ENCODE results near the gene FOXRED1. TPM values are rescaled to one million over a fixed set of nuclear protein-coding genes. Genes with fewer than 3 reads are reported as not detected.

Gene FOXRED1
- total and polyA plus RNA-seq, 2 of the 13 experiments (the other 11 are each of a cell fraction or from before 2014, with no cell fraction given): 29.6 to 42.9 TPM

DNA sequence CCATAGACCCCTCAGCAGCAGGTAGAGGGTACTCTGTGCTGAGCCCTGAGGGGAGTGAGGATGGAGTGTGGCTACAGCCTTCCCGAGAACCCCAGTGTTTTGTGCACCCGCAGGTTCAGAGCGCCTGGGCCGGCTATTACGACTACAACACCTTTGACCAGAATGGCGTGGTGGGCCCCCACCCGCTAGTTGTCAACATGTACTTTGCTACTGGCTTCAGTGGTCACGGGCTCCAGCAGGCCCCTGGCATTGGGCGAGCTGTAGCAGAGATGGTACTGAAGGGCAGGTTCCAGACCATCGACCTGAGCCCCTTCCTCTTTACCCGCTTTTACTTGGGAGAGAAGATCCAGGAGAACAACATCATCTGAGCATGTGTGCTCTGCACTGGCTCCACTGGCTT is 8.4 kb downstream of the FOXRED1 start (continued):
- TF ChIP-seq, protein P1, sequence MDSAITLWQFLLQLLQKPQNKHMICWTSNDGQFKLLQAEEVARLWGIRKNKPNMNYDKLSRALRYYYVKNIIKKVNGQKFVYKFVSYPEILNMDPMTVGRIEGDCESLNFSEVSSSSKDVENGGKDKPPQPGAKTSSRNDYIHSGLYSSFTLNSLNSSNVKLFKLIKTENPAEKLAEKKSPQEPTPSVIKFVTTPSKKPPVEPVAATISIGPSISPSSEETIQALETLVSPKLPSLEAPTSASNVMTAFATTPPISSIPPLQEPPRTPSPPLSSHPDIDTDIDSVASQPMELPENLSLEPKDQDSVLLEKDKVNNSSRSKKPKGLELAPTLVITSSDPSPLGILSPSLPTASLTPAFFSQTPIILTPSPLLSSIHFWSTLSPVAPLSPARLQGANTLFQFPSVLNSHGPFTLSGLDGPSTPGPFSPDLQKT (CRISPR knock-in tag; IDR thresholded peaks at IDR 0.05; ENCODE audit: borderline replicate concordance): no peak
- no peak for TF ChIP-seq SALL2 (CRISPR knock-in tag; IDR thresholded peaks at IDR 0.05)
- no peak for TF ChIP-seq EZH2 (conservative IDR thresholded peaks at IDR 0.05; ENCODE audit: low read depth, low read length)
- TF ChIP-seq, protein P2, sequence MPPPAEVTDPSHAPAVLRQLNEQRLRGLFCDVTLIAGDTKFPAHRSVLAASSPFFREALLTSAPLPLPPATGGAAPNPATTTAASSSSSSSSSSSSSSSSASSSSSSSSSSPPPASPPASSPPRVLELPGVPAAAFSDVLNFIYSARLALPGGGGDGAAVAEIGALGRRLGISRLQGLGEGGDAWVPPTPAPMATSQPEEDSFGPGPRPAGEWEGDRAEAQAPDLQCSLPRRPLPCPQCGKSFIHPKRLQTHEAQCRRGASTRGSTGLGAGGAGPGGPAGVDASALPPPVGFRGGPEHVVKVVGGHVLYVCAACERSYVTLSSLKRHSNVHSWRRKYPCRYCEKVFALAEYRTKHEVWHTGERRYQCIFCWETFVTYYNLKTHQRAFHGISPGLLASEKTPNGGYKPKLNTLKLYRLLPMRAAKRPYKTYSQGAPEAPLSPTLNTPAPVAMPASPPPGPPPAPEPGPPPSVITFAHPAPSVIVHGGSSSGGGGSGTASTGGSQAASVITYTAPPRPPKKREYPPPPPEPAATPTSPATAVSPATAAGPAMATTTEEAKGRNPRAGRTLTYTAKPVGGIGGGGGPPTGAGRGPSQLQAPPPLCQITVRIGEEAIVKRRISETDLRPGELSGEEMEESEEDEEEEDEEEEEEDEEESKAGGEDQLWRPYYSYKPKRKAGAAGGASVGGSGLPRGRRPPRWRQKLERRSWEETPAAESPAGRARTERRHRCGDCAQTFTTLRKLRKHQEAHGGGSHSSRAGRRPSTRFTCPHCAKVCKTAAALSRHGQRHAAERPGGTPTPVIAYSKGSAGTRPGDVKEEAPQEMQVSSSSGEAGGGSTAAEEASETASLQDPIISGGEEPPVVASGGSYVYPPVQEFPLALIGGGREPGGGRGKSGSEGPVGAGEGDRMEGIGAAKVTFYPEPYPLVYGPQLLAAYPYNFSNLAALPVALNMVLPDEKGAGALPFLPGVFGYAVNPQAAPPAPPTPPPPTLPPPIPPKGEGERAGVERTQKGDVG (CRISPR knock-in tag; IDR thresholded peaks at IDR 0.05; ENCODE audit: borderline replicate concordance): peak; percentile 50; the same call in 1 of the 2 replicates
- no peak for TF ChIP-seq SRSF9 (IDR thresholded peaks at IDR 0.05; ENCODE audit: borderline replicate concordance, insufficient read depth, low read depth, low read length, poor library complexity, severe bottlenecking)
- no peak for TF ChIP-seq CSRNP2 (CRISPR knock-in tag; conservative IDR thresholded peaks at IDR 0.05; ENCODE audit: low read depth)
- no peak; the same call in 1 of the 2 replicates for TF ChIP-seq HOXA3 (CRISPR knock-in tag; IDR thresholded peaks at IDR 0.05)
- 0 out of 2 replicates have a peak, but pooled peaks have one; percentile 24 for TF ChIP-seq PAXIP1 (CRISPR knock-in tag; conservative IDR thresholded peaks at IDR 0.05)
- TF ChIP-seq ZNF234 (CRISPR knock-in tag; conservative IDR thresholded peaks at IDR 0.05): no peak
- no peak for TF ChIP-seq ZNF343 (CRISPR knock-in tag; IDR thresholded peaks at IDR 0.05)
- no peak for TF ChIP-seq IRX3 (CRISPR knock-in tag; IDR thresholded peaks at IDR 0.05; ENCODE audit: borderline replicate concordance, low read depth)
- TF ChIP-seq, protein P3, sequence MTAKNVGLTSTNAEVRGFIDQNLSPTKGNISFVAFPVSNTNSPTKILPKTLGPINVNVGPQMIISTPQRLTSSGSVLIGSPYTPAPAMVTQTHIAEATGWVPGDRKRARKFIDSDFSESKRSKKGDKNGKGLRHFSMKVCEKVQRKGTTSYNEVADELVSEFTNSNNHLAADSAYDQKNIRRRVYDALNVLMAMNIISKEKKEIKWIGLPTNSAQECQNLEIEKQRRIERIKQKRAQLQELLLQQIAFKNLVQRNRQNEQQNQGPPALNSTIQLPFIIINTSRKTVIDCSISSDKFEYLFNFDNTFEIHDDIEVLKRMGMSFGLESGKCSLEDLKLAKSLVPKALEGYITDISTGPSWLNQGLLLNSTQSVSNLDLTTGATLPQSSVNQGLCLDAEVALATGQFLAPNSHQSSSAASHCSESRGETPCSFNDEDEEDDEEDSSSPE (CRISPR knock-in tag; IDR thresholded peaks at IDR 0.05): no peak
- TF ChIP-seq ARID4A (CRISPR knock-in tag; IDR thresholded peaks at IDR 0.05; ENCODE audit: borderline replicate concordance): no peak

Data from HepG2 (cell line).